NOMO-1 (cell line): ENCODE results near the gene PROSER2.

ENCODE experiments used
- DNase-seq, 2 experiments: peaks; one replicate each; lab custom pipeline; 2025; ENCODE audit not compliant: unreplicated experiment in 2 of 2; lab: John Stamatoyannopoulos, UW

PROSER2 gene

GRCh38 chr10:11799736-11800080 lies 23.4 kb upstream of the PROSER2 start:
- DNase-seq = no peak

DNA sequence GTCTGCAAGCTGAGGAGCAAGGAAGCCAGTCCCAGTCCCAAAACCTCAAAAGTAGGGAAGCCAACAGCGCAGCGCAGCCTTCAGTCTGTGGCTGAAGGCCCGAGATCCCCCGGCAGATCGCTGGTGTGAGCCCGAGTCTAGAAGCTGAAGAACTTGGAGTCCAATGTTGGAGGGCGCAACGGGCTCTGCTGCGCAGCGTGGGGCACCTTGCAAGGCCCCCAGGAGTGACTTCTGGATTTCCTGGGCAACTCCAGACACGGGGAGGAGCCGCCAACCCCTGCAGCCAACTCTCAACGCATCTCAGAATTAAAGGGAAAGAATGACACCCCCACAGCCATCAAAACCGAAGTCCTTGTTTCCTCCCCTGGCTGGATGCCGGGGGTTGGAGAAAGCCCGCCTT lies 18.8 kb upstream of the PROSER2 start:
- DNase-seq = no peak

DNA sequence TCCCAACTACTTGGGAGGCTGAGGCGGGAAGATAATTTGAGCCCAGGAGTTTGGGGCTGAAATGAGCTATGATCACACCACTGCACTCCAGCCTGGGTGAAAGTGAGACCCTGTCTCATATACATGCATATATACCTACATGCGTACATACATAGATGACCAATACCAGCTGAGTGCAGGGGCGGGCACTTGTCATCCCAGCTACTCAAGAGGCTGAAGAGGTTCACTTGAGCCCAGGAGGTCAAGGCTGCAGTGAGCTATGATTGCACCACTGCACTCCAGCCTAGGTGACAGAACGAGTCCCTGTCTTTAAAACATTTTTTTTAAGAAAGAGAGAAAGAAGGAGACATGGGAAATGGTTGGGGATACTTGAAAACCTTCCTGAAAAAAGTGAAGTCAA lies 17.4 kb upstream of the PROSER2 start:
- no peak for DNase-seq

GRCh38 chr10:11806706-11807105 lies 16.4 kb upstream of the PROSER2 start:
- DNase-seq = no peak

DNA sequence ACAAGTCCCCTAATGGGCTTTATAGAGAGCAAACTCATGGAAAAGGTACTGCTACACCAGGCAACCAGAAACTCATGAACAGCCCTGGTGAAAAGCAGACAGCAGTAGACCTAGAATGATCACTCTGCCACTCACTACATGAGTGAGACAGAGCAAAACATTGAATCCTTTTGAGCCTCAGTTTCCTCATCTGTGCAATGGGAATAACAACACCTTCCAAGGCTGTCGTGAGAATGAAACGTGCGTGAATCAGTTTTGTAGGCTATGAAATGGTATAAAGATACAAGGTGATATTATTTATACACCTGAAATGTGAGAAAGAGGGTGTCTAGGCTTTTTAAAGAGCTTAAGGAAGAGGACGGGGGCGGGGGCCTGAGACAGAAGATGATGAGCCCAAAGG lies 14.3 kb upstream of the PROSER2 start:
- no peak for DNase-seq

GRCh38 chr10:11810313-11810766 lies 12.8 kb upstream of the PROSER2 start:
- no peak for DNase-seq

DNA sequence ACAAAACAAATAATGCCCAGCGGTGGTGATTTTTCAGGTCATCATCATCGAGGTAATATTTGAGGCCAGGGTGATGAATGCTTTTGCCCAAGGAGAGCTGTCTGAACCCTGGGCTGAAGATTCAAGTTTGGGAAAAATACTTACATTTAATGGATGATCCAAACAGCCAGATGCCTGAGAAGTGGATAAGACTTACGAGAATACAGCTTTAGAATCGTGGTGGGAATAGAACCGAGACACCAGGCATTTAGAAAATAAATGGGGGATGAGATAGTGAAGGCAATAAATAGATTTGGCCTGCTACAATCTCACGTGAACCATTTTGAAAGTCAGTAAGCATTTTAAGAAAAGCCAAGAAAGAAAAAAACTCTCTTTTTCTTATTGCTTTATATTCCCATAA lies 12.2 kb upstream of the PROSER2 start:
- no peak for DNase-seq

DNA sequence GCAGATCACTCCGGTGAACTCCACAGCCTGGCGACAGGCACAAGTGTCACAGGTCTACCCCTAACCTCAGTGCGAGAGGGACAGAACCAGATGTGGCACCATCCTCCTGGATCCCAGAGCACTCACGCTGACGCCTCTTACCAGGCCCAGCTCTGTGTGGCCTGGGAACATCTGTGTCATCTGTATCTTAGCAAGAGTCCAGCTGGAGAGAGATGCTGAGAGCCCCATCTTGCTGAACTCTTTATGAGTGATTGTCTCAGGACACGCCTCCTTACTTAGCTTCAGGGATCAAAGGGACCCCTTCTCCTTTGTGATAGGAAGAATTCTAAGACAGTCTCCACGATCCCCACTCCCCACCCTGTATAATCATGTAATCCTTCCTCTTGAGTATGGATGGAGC lies 10.0 kb upstream of the PROSER2 start:
- DNase-seq = no peak

DNA sequence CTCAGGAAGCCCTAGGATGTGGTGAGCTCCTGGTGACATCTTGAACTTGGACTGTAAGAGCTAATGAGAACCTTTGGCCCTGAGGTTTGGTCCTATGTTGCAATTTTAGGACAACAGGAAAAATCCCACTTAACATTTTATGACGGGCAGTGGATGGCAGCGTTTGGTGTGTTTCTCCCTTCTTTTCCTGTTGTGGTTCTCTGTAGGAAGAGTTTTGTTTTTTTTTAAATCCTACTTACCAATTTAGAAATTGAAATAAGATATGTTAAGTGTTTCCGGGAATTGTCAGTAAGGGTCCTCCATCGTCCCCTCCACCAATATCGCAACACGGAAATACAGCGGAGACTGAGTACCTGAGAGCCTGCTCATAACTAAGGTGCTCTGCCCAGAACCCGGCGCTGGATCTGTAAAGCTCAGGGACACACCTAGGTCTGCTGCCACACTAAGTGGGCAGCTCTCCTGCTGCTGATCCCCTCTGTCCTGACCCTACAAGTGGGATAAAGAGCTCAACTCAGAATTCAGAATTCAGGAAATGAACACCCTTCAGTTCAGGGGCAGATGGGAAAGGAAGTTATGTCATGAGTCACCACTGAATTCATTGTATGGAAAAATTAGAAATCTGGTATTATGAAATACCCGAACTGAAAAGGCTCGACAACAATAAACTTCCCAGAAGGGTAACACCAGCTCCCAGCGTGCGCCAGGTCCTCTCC lies 9.1 kb upstream of the PROSER2 start:
- peak; percentile 24 to 56 for DNase-seq

DNA sequence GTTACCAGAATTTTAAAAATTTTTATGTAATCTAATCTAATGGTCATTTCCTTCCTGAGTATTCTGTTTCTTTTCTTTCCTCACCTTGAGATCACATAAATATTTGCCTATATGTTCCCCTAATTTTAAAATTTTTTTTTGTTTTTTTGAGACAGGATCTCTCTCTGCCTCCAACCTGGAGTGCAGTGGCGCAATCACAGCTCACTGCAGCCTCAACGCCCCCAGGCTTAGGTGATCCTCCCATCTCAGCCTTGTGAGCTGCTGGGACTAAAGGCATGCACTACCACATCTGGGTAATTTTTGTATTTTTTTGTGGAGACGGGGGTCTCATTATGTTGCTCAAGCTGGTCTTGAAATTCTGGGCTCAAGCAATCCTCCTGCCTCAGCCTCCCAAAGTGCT lies 4.1 kb upstream of the PROSER2 start:
- no peak for DNase-seq

- no peak for DNase-seq
Measured at GRCh38 chr10:11822026-11822756, 965 bp upstream of the PROSER2 start.

GRCh38 chr10:11822809-11823121 lies 391 bp upstream of the PROSER2 start:
- no peak for DNase-seq

GRCh38 chr10:11823989-11824346 lies 812 bp downstream of the PROSER2 start:
- DNase-seq = peak in 1 of 2 experiments; percentile 6

GRCh38 chr10:11824376-11824775 lies 1.2 kb downstream of the PROSER2 start:
- no peak for DNase-seq

DNA sequence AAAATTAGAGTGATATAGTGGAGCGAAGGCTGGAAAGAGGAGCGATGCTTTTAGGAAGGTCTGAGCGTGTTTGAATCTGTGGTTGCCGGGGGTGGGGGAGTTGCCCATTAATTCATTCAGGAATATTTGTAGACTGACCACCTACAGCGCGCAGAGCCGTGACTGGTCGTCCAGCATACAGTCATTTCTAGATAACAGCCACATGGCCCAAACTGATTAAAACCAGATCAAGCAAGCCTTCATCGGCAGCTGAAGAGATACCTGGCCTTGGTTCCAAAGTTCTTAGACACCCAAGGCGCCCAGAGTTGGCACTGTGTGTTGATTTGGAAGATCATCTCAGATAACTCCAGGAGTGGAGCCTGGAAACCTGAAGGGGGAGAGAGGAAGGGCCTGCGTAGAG lies 1.7 kb downstream of the PROSER2 start:
- DNase-seq = no peak

DNA sequence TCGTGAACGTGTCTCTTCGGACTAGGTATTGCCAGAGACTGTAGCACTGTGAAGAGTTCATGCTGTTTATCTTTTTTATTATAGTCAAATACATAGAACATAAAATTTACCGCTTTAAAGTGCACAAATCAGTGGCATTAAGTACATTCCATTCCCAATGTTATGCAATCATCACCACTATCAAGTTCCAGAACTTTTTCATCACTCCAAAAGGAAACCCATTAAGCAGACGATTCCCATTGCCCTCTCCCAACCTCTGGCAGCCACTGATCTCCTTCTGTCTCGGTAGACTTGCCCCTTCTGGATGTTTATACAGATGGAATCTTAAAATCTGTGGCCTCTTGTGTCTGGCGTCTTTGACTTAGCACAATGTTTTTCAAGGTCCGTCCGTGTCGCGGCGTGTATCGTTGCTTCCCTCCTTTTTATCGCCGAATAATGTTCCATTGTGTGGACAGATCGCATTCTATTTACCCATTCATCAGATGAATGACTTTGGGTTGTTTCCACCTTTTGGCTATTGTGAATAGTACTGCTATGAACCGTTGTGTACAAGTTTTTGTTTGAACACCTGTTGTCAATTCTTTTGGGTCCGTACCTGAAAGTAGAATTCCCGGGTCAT lies 2.7 kb downstream of the PROSER2 start:
- no peak for DNase-seq

DNA sequence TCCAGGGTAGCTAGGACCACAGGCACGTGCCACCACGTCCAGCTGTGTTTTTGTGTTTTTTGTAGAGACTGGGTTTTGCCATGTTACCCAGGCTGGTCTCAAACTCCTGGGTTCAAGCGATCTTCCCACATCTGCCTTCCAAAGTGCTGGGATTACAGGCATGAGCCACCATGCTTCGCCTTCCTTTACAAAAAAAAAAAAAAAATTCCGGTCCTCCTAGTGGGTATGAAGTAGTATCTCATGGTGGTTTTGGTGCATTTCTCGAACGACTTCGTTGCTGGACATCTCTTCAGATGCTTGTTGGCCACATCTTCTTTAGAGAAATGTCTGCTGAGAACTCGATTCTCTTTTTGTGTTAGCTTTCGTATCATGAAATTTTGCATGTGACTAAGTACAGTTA lies 3.9 kb downstream of the PROSER2 start:
- DNase-seq = no peak

- no peak for DNase-seq
Measured at GRCh38 chr10:11827414-11827813, 4.3 kb downstream of the PROSER2 start.

DNA sequence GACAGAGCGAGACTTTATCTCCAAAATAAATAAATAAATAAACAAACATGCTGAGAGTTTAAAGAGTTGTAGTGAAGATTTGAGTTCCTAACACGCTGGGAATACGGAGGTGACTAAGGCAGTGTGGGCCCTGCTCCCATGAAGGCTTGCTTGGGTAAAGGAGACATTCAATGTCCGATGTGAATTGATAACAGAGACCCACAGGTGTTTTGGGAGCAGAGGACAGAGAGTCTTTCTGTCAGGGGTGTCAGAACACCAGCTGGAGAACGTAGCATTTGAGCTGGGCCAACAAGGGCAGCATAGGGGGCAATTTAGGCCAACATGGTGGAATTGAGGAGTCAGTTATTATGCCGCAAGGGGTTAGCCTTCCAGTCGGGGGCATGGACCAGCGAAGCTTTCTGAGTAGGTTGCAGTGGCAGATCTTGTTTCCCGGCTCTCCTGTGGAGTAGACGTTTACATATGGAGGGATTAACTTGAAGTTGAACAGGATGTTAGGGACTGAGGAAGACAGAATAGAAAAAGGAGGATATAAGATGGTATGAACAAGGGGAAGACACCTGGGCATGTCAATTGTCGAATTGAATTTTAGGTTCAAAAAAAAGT lies 5.6 kb downstream of the PROSER2 start:
- DNase-seq = no peak

DNA sequence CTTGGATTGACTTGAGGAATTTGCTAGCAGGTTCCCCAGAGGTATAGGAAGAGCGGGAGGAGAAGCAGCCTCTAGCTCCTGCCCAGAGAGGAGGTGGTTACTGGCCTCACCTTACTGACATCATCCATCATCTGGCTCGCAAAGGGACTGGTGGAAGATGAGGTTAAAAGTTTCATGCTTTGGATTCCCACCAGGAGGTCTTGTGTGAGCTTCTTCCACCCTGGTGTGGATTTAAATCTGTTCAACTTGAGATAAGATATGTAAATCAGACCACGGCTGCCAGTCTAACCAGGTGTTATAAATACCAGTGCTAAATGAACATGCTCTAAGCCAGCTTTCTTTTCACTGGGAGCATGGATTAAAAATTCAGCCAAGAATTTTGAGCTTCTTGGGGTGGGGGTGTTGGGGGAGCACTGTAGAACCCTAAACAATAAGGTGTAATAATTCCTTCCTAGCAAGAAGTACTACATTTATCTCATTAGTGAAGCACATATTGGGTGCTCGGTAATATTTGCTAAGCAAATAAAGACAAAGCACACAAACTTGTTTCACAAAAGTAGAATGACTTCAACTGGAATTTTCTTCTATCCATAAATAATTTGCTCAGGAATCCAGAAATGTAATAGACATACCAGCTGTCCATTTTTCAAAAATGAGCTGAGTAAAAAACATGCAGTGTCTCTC lies 7.8 kb downstream of the PROSER2 start:
- no peak for DNase-seq

GRCh38 chr10:11831520-11831951 lies 8.4 kb downstream of the PROSER2 start:
- DNase-seq = no peak
